ENCODE results near the gene RHBG.

DNA sequence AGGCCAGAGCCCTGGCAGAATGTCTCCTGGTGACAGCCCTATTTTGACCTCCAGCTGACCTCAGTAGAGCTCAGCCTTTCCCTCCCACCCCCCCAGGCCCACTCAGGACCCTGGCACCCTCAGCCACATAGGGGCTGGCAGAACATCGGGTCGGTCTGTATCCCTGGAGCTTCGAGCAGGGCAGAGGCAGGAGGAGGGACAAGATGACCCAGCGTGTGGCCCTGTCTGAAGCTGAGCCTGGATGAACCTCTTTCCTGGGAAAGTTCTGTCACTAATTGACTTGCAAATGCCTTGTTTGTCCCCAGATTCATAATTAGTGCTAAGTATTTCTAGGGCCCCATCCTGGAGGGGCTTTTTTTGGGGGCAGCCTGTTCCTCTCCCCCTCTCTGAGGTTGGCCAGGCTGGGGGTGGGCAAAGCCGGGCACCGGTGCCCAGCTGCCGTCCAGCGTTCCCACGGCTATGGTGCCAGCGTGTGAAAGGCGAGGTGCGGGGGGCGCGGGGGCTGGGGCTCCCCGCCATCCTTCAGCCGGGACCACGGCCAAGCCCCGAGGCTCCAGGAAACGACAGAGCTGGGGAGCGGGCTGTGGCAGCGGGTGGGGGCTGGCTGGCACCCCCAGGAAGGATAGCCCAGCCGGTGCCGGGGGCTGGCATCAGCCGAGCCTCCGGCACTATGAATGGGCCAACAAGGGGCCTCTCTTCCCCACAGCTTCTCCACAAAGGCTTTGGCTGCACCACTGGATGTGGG, 31.4 kb downstream of the RHBG start:
- TF ChIP-seq, protein P1, sequence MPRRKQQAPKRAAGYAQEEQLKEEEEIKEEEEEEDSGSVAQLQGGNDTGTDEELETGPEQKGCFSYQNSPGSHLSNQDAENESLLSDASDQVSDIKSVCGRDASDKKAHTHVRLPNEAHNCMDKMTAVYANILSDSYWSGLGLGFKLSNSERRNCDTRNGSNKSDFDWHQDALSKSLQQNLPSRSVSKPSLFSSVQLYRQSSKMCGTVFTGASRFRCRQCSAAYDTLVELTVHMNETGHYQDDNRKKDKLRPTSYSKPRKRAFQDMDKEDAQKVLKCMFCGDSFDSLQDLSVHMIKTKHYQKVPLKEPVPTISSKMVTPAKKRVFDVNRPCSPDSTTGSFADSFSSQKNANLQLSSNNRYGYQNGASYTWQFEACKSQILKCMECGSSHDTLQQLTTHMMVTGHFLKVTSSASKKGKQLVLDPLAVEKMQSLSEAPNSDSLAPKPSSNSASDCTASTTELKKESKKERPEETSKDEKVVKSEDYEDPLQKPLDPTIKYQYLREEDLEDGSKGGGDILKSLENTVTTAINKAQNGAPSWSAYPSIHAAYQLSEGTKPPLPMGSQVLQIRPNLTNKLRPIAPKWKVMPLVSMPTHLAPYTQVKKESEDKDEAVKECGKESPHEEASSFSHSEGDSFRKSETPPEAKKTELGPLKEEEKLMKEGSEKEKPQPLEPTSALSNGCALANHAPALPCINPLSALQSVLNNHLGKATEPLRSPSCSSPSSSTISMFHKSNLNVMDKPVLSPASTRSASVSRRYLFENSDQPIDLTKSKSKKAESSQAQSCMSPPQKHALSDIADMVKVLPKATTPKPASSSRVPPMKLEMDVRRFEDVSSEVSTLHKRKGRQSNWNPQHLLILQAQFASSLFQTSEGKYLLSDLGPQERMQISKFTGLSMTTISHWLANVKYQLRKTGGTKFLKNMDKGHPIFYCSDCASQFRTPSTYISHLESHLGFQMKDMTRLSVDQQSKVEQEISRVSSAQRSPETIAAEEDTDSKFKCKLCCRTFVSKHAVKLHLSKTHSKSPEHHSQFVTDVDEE (CRISPR knock-in tag; IDR thresholded peaks at IDR 0.05): no peak
- TF ChIP-seq ZFP30 (CRISPR knock-in tag; IDR thresholded peaks at IDR 0.05) (no peak), TCF4 (CRISPR knock-in tag; IDR thresholded peaks at IDR 0.05; ENCODE audit: borderline replicate concordance) (no peak), ESRRG (CRISPR knock-in tag; IDR thresholded peaks at IDR 0.05) (no peak), ZNF8 (CRISPR knock-in tag; IDR thresholded peaks at IDR 0.05) (no peak), PPARA (CRISPR knock-in tag; IDR thresholded peaks at IDR 0.05; ENCODE audit: borderline replicate concordance) (no peak), OSR1 (CRISPR knock-in tag; IDR thresholded peaks at IDR 0.05) (no peak)
- TF ChIP-seq, protein P2, sequence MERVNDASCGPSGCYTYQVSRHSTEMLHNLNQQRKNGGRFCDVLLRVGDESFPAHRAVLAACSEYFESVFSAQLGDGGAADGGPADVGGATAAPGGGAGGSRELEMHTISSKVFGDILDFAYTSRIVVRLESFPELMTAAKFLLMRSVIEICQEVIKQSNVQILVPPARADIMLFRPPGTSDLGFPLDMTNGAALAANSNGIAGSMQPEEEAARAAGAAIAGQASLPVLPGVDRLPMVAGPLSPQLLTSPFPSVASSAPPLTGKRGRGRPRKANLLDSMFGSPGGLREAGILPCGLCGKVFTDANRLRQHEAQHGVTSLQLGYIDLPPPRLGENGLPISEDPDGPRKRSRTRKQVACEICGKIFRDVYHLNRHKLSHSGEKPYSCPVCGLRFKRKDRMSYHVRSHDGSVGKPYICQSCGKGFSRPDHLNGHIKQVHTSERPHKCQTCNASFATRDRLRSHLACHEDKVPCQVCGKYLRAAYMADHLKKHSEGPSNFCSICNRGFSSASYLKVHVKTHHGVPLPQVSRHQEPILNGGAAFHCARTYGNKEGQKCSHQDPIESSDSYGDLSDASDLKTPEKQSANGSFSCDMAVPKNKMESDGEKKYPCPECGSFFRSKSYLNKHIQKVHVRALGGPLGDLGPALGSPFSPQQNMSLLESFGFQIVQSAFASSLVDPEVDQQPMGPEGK (CRISPR knock-in tag; IDR thresholded peaks at IDR 0.05; ENCODE audit: borderline replicate concordance): no peak
- TF ChIP-seq, protein P3, sequence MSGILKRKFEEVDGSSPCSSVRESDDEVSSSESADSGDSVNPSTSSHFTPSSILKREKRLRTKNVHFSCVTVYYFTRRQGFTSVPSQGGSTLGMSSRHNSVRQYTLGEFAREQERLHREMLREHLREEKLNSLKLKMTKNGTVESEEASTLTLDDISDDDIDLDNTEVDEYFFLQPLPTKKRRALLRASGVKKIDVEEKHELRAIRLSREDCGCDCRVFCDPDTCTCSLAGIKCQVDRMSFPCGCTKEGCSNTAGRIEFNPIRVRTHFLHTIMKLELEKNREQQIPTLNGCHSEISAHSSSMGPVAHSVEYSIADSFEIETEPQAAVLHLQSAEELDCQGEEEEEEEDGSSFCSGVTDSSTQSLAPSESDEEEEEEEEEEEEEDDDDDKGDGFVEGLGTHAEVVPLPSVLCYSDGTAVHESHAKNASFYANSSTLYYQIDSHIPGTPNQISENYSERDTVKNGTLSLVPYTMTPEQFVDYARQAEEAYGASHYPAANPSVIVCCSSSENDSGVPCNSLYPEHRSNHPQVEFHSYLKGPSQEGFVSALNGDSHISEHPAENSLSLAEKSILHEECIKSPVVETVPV (CRISPR knock-in tag; IDR thresholded peaks at IDR 0.05): no peak

All from SK-N-SH treated with all-trans-retinoic acid at 6 μM for 48 hours (cell line).